Endothelial cell (in vitro differentiated cells): ENCODE results near the gene CPZ. TPM values are rescaled to one million over a fixed set of nuclear protein-coding genes. Genes with fewer than 3 reads are reported as not detected.

ENCODE experiments used
- DNase-seq: peaks from one replicate; pipeline ENCODE4 v3.0.0; 2021; ENCODE audit warnings: low spot score
- H3K27ac Mint-ChIP-seq: one replicate; pipeline ENCODE4 v1.8.0; 2021; ENCODE audit warnings: mixed read lengths, inconsistent platforms; ENCODE audit not compliant: unreplicated experiment
- H3K27me3 Mint-ChIP-seq: one replicate; pipeline ENCODE4 v1.8.0; 2021; ENCODE audit warnings: mild to moderate bottlenecking, moderate library complexity, mixed read lengths, inconsistent platforms; ENCODE audit not compliant: unreplicated experiment
- H3K36me3 Mint-ChIP-seq: one replicate; pipeline ENCODE4 v1.8.0; 2021; ENCODE audit warnings: mild to moderate bottlenecking, low read depth, mixed read lengths, inconsistent platforms; ENCODE audit not compliant: unreplicated experiment
- H3K4me1 Mint-ChIP-seq: one replicate; pipeline ENCODE4 v1.8.0; 2021; ENCODE audit warnings: mild to moderate bottlenecking, mixed read lengths, inconsistent platforms; ENCODE audit not compliant: unreplicated experiment
- H3K4me3 Mint-ChIP-seq: one replicate; pipeline ENCODE4 v1.8.0; 2021; ENCODE audit warnings: mild to moderate bottlenecking, mixed read lengths, inconsistent platforms; ENCODE audit not compliant: unreplicated experiment
- H3K9me3 Mint-ChIP-seq: one replicate; pipeline ENCODE4 v1.8.0; 2021; ENCODE audit warnings: mixed read lengths, inconsistent platforms; ENCODE audit not compliant: unreplicated experiment
- CTCF ChIP-seq: fragments of 200-600 bp; sonication (generic); IDR thresholded peaks from one replicate; pipeline ENCODE4 v1.5.0; 2021; ENCODE audit warnings: antibody characterized with exemption; ENCODE audit not compliant: unreplicated experiment
- total RNA-seq: library from RNA; stranded (reverse); fragmentation: NEBNext Ultra II Directional; extraction: Animal tissue kit (Norgen Biotek cat#: 25700); gene quantifications from one replicate; pipeline ENCODE4 v1.2.1, GENCODE V29; 2021; ENCODE audit not compliant: unreplicated experiment

CPZ gene
- total RNA-seq, 1 donor from 2014 or later: 0.90 TPM

GRCh38 chr4:8599657-8600056 is 7.1 kb downstream of the CPZ start:
- no peaks in the 10 kb centered on the region for H3K36me3 Mint-ChIP-seq

GRCh38 chr4:8600266-8600665 is 7.7 kb downstream of the CPZ start:
- Mint-ChIP-seq H3K4me3 (no peak overlapping the region), H3K27ac (no peak overlapping the region), H3K4me1 (peaks cover 2% of the 10 kb centered on the region), H3K9me3 (no peaks in the 10 kb centered on the region), H3K36me3 (no peaks in the 10 kb centered on the region), H3K27me3 (peaks cover 6% of the 10 kb centered on the region)
- no peak for DNase-seq
- no peak for TF ChIP-seq CTCF

More at GRCh38 chr4:8599657-8600056, 7.1 kb downstream of the CPZ start:
- H3K4me1 Mint-ChIP-seq: peaks cover 2% of the 10 kb centered on the region
- no peak overlapping the region for H3K27ac Mint-ChIP-seq
- DNase-seq: no peak
- no peaks in the 10 kb centered on the region for H3K9me3 Mint-ChIP-seq
- H3K27me3 Mint-ChIP-seq: peaks cover 8% of the 10 kb centered on the region
- TF ChIP-seq CTCF: no peak
- H3K4me3 Mint-ChIP-seq: no peak overlapping the region

- Mint-ChIP-seq H3K27ac (no peak overlapping the region), H3K9me3 (no peaks in the 10 kb centered on the region), H3K4me1 (peaks cover 2% of the 10 kb centered on the region), H3K4me3 (no peak overlapping the region), H3K27me3 (peaks cover 6% of the 10 kb centered on the region), H3K36me3 (no peaks in the 10 kb centered on the region)
- no peak for TF ChIP-seq CTCF
- no peak for DNase-seq
These were observed 8.1 kb downstream of the CPZ start for GRCh38 chr4:8600686-8601085.

GRCh38 chr4:8601086-8601485 is 8.5 kb downstream of the CPZ start:
- no peak overlapping the region for H3K27ac Mint-ChIP-seq
- H3K27me3 Mint-ChIP-seq: peaks cover 6% of the 10 kb centered on the region
- no peak overlapping the region for H3K4me3 Mint-ChIP-seq
- no peak for TF ChIP-seq CTCF
- no peaks in the 10 kb centered on the region for H3K36me3 Mint-ChIP-seq
- H3K4me1 Mint-ChIP-seq: peaks cover 2% of the 10 kb centered on the region
- no peaks in the 10 kb centered on the region for H3K9me3 Mint-ChIP-seq
- no peak for DNase-seq

GRCh38 chr4:8601556-8601955 is 9.0 kb downstream of the CPZ start:
- no peak for TF ChIP-seq CTCF
- Mint-ChIP-seq H3K36me3 (no peaks in the 10 kb centered on the region), H3K4me1 (peaks cover 2% of the 10 kb centered on the region), H3K9me3 (no peaks in the 10 kb centered on the region), H3K27ac (no peak overlapping the region), H3K27me3 (peaks cover 6% of the 10 kb centered on the region), H3K4me3 (no peak overlapping the region)
- DNase-seq: no peak
